Suprapubic skin (tissue), 4 donors: Measurements from ENCODE around the gene LSM5. TPM values are rescaled to one million over a fixed set of nuclear protein-coding genes. Genes with fewer than 3 reads are reported as not detected.
"Not testable (repeated sequence)": the region's sequence is repeated elsewhere in the genome, so short reads cannot be mapped to it uniquely, and the experiment has no call there.

ENCODE experiments used
- DNase-seq, 2 donors: peaks; one replicate each; pipeline ENCODE4 v3.0.0-alpha.2; 2019; ENCODE audit warnings: low spot score in 2 of 2
- H3K27ac ChIP-seq: fragments of 200-600 bp; sonication (generic); one replicate; pipeline ENCODE4 v1.5.1; 2019
- H3K27me3 ChIP-seq: fragments of 200-600 bp; sonication (generic); one replicate; pipeline ENCODE4 v1.5.1; 2019
- H3K36me3 ChIP-seq: fragments of 200-600 bp; sonication (generic); one replicate; pipeline ENCODE4 v1.5.1; 2019
- H3K4me1 ChIP-seq: fragments of 200-600 bp; sonication (generic); one replicate; pipeline ENCODE4 v1.5.1; 2019
- H3K4me3 ChIP-seq: fragments of 200-600 bp; sonication (generic); one replicate; pipeline ENCODE4 v1.5.1; 2019; ENCODE audit warnings: mild to moderate bottlenecking
- H3K9me3 ChIP-seq: fragments of 200-600 bp; sonication (generic); one replicate; pipeline ENCODE4 v1.5.1; 2019
- CTCF ChIP-seq, 2 donors: fragments of 200-600 bp in 1 of 2; fragments of 450-650 bp in 1 of 2; sonication (generic) in 1 of 2; IDR thresholded peaks; one replicate each; pipeline ENCODE4 v1.5.1; 2016 to 2019; ENCODE audit warnings: antibody characterized with exemption in 2 of 2, mild to moderate bottlenecking in 1 of 2, moderate library complexity in 1 of 2
- EP300 ChIP-seq: sonication (generic); formaldehyde crosslinking; IDR thresholded peaks from one replicate; pipeline ENCODE4 v1.6.1; 2017; ENCODE audit warnings: antibody characterized with exemption
- POLR2A ChIP-seq, 2 donors: fragments of 450-650 bp; IDR thresholded peaks; one replicate each; pipeline ENCODE4 v1.6.1; 2017; ENCODE audit warnings: antibody characterized with exemption in 2 of 2, mild to moderate bottlenecking in 2 of 2, moderate library complexity in 2 of 2
- POLR2AphosphoS5 ChIP-seq, 3 donors: sonication (generic); formaldehyde crosslinking; IDR thresholded peaks; one replicate each; pipeline ENCODE4 v1.6.1; 2017; ENCODE audit warnings: antibody characterized with exemption in 3 of 3
- WGBS: methylation state at CpG from one replicate; pipeline ENCODE4 v1.1.5; 2018; 5-methylcytosine and 5-hydroxymethylcytosine counted together
- total RNA-seq, 4 donors: library from RNA; depleted of rRNA; stranded (reverse); fragments of >200 nt; gene quantifications; one replicate each; pipeline ENCODE4 v1.1.0, GENCODE V29; 2016

LSM5 gene
- total RNA-seq, 4 donors from 2014 or later = 13.4 to 18.9 (median 13.9) TPM

- no peaks in the 10 kb centered on the region for H3K9me3 ChIP-seq
- no peak for TF ChIP-seq EP300
- TF ChIP-seq POLR2AphosphoS5 (IDR thresholded peaks at IDR 0.05) = no peak
- no peak for TF ChIP-seq POLR2A (IDR thresholded peaks at IDR 0.05)
- TF ChIP-seq CTCF (IDR thresholded peaks at IDR 0.05) = no peak
- H3K36me3 ChIP-seq = no peaks in the 10 kb centered on the region
- 70% methylated on average over 4 of the region's 4 CpGs for WGBS
- H3K4me3 ChIP-seq = no peak overlapping the region
- DNase-seq = no peak
- no peak overlapping the region for H3K27ac ChIP-seq
- peaks cover 23% of the 10 kb centered on the region for H3K4me1 ChIP-seq
- no peaks in the 10 kb centered on the region for H3K27me3 ChIP-seq
Measured at GRCh38 chr7:32502728-32503127, 12.5 kb upstream of the LSM5 start.

GRCh38 chr7:32501522-32501921 is 11.3 kb upstream of the LSM5 start:
- no peaks in the 10 kb centered on the region for H3K36me3 ChIP-seq
- 57% methylated on average over 1 of the region's 1 CpG for WGBS
- no peak overlapping the region for H3K4me3 ChIP-seq

GRCh38 chr7:32500922-32501341 is 10.8 kb upstream of the LSM5 start:
- no peak for DNase-seq
- H3K36me3 ChIP-seq = no peaks in the 10 kb centered on the region
- H3K9me3 ChIP-seq = no peaks in the 10 kb centered on the region
- H3K27ac ChIP-seq = peak overlapping the region; percentile 53
- no peak for TF ChIP-seq POLR2A (IDR thresholded peaks at IDR 0.05)
- no peak for TF ChIP-seq EP300
- TF ChIP-seq POLR2AphosphoS5 (IDR thresholded peaks at IDR 0.05) = no peak
- no peak for TF ChIP-seq CTCF (IDR thresholded peaks at IDR 0.05)
- H3K4me3 ChIP-seq = no peak overlapping the region
- peaks cover 37% of the 10 kb centered on the region for H3K4me1 ChIP-seq
- WGBS = 46% methylated on average over 1 of the region's 1 CpG
- no peaks in the 10 kb centered on the region for H3K27me3 ChIP-seq

More at GRCh38 chr7:32501522-32501921, 11.3 kb upstream of the LSM5 start:
- Histone ChIP-seq H3K4me1 (peaks cover 32% of the 10 kb centered on the region), H3K9me3 (no peaks in the 10 kb centered on the region), H3K27me3 (no peaks in the 10 kb centered on the region), H3K27ac (peak overlapping the region; percentile 53)
- DNase-seq = no peak
- no peak for TF ChIP-seq POLR2A (IDR thresholded peaks at IDR 0.05)
- no peak for TF ChIP-seq EP300

GRCh38 chr7:32500216-32500615 is 10.0 kb upstream of the LSM5 start:
- 91% methylated on average over 1 of the region's 1 CpG for WGBS
- not testable (repeated sequence) for H3K27ac ChIP-seq

GRCh38 chr7:32499755-32500154 is 9.6 kb upstream of the LSM5 start:
- not testable (repeated sequence) for H3K4me3 ChIP-seq, H3K27ac ChIP-seq, H3K36me3 ChIP-seq, DNase-seq, H3K9me3 ChIP-seq, H3K27me3 ChIP-seq
- WGBS = 94% methylated on average over 2 of the region's 2 CpGs
- peaks cover 39% of the 10 kb centered on the region for H3K4me1 ChIP-seq

More at GRCh38 chr7:32500216-32500615, 10.0 kb upstream of the LSM5 start:
- H3K36me3 ChIP-seq, H3K27me3 ChIP-seq, H3K4me3 ChIP-seq, H3K9me3 ChIP-seq, DNase-seq: not testable (repeated sequence)
- H3K4me1 ChIP-seq = peaks cover 37% of the 10 kb centered on the region

GRCh38 chr7:32496052-32496813 is 6.1 kb upstream of the LSM5 start:
- 5% methylated on average over 10 of the region's 10 CpGs for WGBS

More at GRCh38 chr7:32496052-32496813, 6.1 kb upstream of the LSM5 start:
- Histone ChIP-seq H3K9me3 (no peaks in the 10 kb centered on the region), H3K4me1 (peaks cover 32% of the 10 kb centered on the region), H3K27ac (peak overlapping the region; percentile 96), H3K27me3 (no peaks in the 10 kb centered on the region), H3K36me3 (no peaks in the 10 kb centered on the region), H3K4me3 (peak overlapping the region; percentile 82)
- TF ChIP-seq EP300 (no peak), POLR2AphosphoS5 (IDR thresholded peaks at IDR 0.05) (no peak), POLR2A (IDR thresholded peaks at IDR 0.05) (no peak), CTCF (IDR thresholded peaks at IDR 0.05) (no peak)
- DNase-seq = no peak
